Measurements from ENCODE around the gene DMKN.

GRCh38 chr19:35524181-35524837, 10.9 kb upstream of the DMKN start:
- TF ChIP-seq CTCF (IDR thresholded peaks at IDR 0.05 in 8 of 11, conservative IDR thresholded peaks at IDR 0.05 in 3 of 11) (no peak), POLR2A (IDR thresholded peaks at IDR 0.05) (no peak)

Measured in spleen (tissue), 7 donors.